Measurements from ENCODE around the gene ACSL5. TPM values are rescaled to one million over a fixed set of nuclear protein-coding genes. Genes with fewer than 3 reads are reported as not detected.
A peak's percentile ranks its signal among the peaks of the same experiment; 100 is the strongest.
"Not testable (repeated sequence)": the region's sequence is repeated elsewhere in the genome, so short reads cannot be mapped to it uniquely, and the experiment has no call there.

Gene ACSL5
- total and polyA plus RNA-seq, 2 experiments from 2014 or later: not detected

DNA sequence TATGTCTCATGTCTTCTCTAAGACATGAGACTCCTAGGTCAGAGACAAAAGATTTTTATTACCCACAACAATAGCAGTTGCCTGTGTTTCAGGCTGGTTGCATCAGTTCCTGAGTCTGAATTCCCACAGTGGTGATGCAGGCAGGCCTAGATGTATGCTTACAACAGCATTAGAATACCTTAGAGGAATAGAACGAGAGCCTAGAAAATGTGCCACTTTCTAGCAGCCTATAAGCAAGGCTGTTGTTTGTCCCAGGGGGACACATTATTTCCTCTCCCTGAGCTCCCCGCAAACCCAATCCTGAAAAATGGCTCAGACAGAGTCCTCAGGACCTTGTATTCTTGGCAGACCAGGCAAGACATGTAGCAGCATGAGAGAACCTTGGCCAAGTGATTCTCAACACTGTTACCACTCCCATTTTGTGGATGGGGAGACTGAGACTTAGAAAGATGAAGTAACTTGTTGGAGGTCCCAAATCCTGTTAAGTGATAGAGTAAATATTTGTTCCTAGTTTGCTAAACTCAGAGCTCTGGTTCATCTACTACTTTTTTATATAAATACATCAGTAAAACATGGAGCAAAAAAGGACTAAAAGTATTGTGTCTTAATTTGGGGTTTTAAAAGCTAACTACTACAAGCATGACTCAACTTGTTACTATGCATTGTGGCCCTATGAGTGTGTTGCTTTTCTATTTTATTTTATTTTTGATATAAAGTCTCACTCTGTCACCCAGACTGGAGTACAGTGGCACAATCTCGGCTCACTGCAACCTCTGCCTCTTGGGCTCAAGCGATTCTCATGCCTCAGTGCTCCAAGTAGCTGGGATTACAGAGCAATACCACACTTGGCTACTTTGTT is 87.3 kb downstream of the ACSL5 start:
- TF ChIP-seq, protein P1, sequence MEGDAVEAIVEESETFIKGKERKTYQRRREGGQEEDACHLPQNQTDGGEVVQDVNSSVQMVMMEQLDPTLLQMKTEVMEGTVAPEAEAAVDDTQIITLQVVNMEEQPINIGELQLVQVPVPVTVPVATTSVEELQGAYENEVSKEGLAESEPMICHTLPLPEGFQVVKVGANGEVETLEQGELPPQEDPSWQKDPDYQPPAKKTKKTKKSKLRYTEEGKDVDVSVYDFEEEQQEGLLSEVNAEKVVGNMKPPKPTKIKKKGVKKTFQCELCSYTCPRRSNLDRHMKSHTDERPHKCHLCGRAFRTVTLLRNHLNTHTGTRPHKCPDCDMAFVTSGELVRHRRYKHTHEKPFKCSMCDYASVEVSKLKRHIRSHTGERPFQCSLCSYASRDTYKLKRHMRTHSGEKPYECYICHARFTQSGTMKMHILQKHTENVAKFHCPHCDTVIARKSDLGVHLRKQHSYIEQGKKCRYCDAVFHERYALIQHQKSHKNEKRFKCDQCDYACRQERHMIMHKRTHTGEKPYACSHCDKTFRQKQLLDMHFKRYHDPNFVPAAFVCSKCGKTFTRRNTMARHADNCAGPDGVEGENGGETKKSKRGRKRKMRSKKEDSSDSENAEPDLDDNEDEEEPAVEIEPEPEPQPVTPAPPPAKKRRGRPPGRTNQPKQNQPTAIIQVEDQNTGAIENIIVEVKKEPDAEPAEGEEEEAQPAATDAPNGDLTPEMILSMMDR (IDR thresholded peaks at IDR 0.05; ENCODE audit: low read depth, low read length): no peak
- H3K27ac ChIP-seq: no peak overlapping the region
- peaks cover 15% of the 10 kb centered on the region for H3K36me3 ChIP-seq
- H3K4me1 ChIP-seq (ENCODE audit: low read depth): no peaks in the 10 kb centered on the region
- peak in 1 of 2 donors; percentile 68 for DNase-seq (ENCODE audit: low read depth in 1 of 2, low spot score in 1 of 2)
- no peaks in the 10 kb centered on the region for H3K9me3 ChIP-seq (ENCODE audit: low read depth)
- no peaks in the 10 kb centered on the region for H3K27me3 ChIP-seq
- no peak overlapping the region for H3K4me3 ChIP-seq

DNA sequence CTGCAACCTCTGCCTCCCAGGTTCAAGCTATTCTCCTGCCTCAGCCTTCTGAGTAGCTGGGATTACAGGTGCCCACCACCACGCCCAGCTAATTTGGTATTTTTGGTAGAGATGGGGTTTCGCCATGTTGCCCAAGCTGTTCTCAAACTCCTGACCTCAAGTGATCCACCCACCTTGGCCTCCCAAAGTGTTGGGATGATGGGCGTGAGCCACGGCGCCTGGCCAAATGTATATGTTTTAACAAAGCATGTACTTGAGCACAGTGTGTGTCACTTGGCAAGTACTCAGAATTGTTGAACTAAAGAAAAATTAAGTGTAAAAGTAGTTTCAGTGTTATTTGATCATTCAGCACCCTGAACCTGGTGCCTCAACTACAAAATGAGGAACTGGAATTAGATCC is 90.2 kb downstream of the ACSL5 start:
- H3K27me3 ChIP-seq; H3K27ac ChIP-seq; H3K9me3 ChIP-seq (ENCODE audit: low read depth); DNase-seq (ENCODE audit: low read depth in 1 of 2, low spot score in 1 of 2); H3K4me1 ChIP-seq (ENCODE audit: low read depth); H3K4me3 ChIP-seq: not testable (repeated sequence)
- peaks cover 15% of the 10 kb centered on the region for H3K36me3 ChIP-seq

DNA sequence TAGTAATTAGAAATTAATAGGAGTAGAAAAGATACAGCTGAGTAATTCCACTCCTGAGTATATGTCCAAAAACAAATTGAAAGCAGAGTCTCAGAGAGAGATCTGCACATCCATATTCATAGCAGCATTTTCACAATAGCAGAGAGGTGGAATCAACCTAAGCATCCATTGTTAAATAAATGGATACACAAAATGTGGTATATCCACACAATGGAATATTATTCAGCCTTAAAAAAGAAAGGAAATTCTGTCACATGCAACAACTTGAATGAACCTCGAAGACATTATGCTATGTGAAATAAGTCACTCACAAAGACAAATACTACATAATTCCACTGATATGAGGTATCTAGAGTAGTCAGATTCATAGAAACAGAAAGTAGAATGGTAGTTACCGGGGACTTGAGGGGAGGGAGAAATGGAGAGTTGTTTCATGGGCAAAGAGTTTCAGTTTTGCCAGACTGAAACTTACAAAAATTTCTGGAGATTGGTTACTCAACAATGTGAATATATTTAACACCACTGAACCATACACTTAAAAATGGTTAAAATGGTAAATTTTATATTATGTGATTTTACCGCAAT is 91.5 kb downstream of the ACSL5 start:
- TF ChIP-seq, protein P1 (IDR thresholded peaks at IDR 0.05; ENCODE audit: low read depth, low read length): no peak
- peaks cover 15% of the 10 kb centered on the region for H3K36me3 ChIP-seq
- no peaks in the 10 kb centered on the region for H3K27me3 ChIP-seq
- H3K4me3 ChIP-seq: no peak overlapping the region
- H3K4me1 ChIP-seq (ENCODE audit: low read depth): no peaks in the 10 kb centered on the region
- no peak overlapping the region for H3K27ac ChIP-seq
- DNase-seq (ENCODE audit: low read depth in 1 of 2, low spot score in 1 of 2): no peak
- H3K9me3 ChIP-seq (ENCODE audit: low read depth): no peaks in the 10 kb centered on the region

DNA sequence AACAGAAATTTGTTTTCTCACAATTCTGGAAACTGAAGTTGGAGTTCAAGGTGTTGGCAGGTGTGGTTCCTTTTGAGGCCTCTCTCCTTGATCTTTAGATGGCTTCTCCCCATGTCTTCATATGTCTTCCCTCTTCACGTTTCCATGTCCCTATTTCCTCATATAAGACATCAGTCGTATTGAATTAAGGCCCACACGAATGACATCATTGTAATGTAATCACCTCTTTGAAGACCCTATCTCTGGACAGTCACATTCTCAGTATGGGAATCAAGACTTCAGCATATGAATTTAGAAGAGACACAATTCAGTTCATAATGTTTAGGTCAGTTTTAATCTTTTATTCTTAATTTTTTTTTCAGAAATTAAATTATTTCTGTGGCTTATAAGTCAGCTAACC is 92.9 kb downstream of the ACSL5 start:
- H3K27ac ChIP-seq: no peak overlapping the region
- no peaks in the 10 kb centered on the region for H3K9me3 ChIP-seq (ENCODE audit: low read depth)
- DNase-seq (ENCODE audit: low read depth in 1 of 2, low spot score in 1 of 2): no peak
- H3K27me3 ChIP-seq: no peaks in the 10 kb centered on the region
- peaks cover 15% of the 10 kb centered on the region for H3K36me3 ChIP-seq
- TF ChIP-seq, protein P1 (IDR thresholded peaks at IDR 0.05; ENCODE audit: low read depth, low read length): no peak
- H3K4me3 ChIP-seq: no peak overlapping the region
- H3K4me1 ChIP-seq (ENCODE audit: low read depth): no peaks in the 10 kb centered on the region

DNA sequence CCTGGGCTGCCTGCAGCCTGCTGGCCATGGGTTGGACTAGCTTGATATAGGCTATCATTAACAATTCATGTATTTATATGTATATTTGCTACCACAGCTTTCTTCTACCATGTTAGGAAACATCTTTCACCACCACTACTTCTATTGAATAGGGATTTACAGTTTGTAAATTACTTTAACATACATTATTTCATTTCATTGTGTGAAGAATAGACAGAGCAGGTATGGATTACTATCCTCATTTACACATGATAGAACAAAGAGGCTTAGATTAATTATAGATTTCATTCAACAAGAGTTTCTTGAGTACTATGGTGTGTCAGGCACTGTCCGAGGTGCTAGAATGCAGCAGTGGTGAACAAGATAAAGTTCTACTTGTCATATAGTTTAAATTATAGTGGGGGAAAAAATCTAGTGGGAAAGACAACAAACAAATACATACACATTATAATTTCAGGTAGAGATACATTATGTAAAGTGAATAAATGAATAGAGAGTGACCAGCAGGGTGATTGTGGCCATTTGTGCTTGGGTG is 93.7 kb downstream of the ACSL5 start:
- peak in 1 of 2 donors; percentile 8 for DNase-seq (ENCODE audit: low read depth in 1 of 2, low spot score in 1 of 2)

More for the DNA sequence above, 93.7 kb downstream of the ACSL5 start:
- H3K27me3 ChIP-seq: no peaks in the 10 kb centered on the region
- peaks cover 15% of the 10 kb centered on the region for H3K36me3 ChIP-seq
- H3K4me1 ChIP-seq (ENCODE audit: low read depth): no peaks in the 10 kb centered on the region
- H3K9me3 ChIP-seq (ENCODE audit: low read depth): no peaks in the 10 kb centered on the region
- TF ChIP-seq, protein P1 (IDR thresholded peaks at IDR 0.05; ENCODE audit: low read depth, low read length): no peak
- no peak overlapping the region for H3K4me3 ChIP-seq
- H3K27ac ChIP-seq: no peak overlapping the region

Measured in cardiac muscle cell (in vitro differentiated cells and primary cell).